HCT116 (cell line): ENCODE data around the gene NSRP1. TPM values are rescaled to one million over a fixed set of nuclear protein-coding genes. Genes with fewer than 3 reads are reported as not detected.

Experiments used
- ATAC-seq: fragments of 200-7000 bp; cut with Tn5 transposase; 2 replicates; pipeline ENCODE4 v1.9.1; 2020; ENCODE audit warnings: mild to moderate bottlenecking, moderate library complexity
- BruUV-seq: library from RNA; stranded (reverse); fragments of 400-500 nt; replicated peaks from 2 replicates; lab custom pipeline; 2021; lab: Mats Ljungman, UMichigan
- CTCF ChIA-PET: fragments of 300-600 bp; sonication (Branson Sonifier 250); formaldehyde crosslinking; loops from one replicate; lab custom pipeline; 2021; ENCODE audit warnings: antibody characterized with exemption; lab: Charles Lee
- POLR2A ChIA-PET: fragments of 300-600, 350-600 bp; sonication (Branson Sonifier 250); formaldehyde crosslinking; loops from one replicate; lab custom pipeline; 2021; ENCODE audit warnings: antibody characterized with exemption; lab: Charles Lee
- RAD21 ChIA-PET, 2 experiments: fragments of 300-600 bp; sonication (Branson Sonifier 250); formaldehyde crosslinking; loops; one replicate each; lab custom pipeline; 2023; ENCODE audit warnings: low total read pairs in 2 of 2; ENCODE audit not compliant: uncharacterized antibody in 2 of 2, unreplicated experiment in 2 of 2, low non-redundant PET in 1 of 2; lab: Charles Lee
- DNase-seq: peaks from one replicate; pipeline ENCODE4 v3.0.0-alpha.2; 2010; ENCODE audit warnings: low read depth, low spot score
- H2AFZ ChIP-seq: fragments of 200-600 bp; shearing (Covaris generic), sonication (generic); 2 replicates; pipeline ENCODE4 v1.6.1; 2017; ENCODE audit warnings: low read depth, mixed run types, mixed read lengths, antibody characterized with exemption, low read length; ENCODE audit not compliant: poor library complexity, severe bottlenecking
- H3K27ac ChIP-seq: 2 replicates; pipeline ENCODE4 v1.5.1; 2012; ENCODE audit warnings: low read depth, low read length
- H3K27me3 ChIP-seq: fragments of 200-600 bp; sonication (generic); 2 replicates; pipeline ENCODE4 v1.6.1; 2016; ENCODE audit warnings: mixed run types, low read length, mixed read lengths; ENCODE audit not compliant: insufficient read depth
- H3K36me3 ChIP-seq, 2 experiments: fragments of 200-500 bp in 1 of 2; fragments of 200-600 bp in 1 of 2; sonication (Bioruptor generic) in 1 of 2; sonication (generic) in 1 of 2; 2 replicates each; pipeline versions ENCODE4 v1.5.1 to v1.6.1; 2014 to 2016; ENCODE audit warnings: low read length in 2 of 2, inconsistent platforms in 1 of 2, mixed read lengths in 1 of 2, mixed run types in 1 of 2; ENCODE audit not compliant: insufficient read depth in 2 of 2, control insufficient read depth in 1 of 2
- H3K4me1 ChIP-seq, 2 experiments: fragments of 200-600 bp in 1 of 2; sonication (generic) in 1 of 2; 2 replicates each; pipeline versions ENCODE4 v1.5.1 to v1.6.1; 2012 to 2017; ENCODE audit warnings: low read length in 2 of 2, inconsistent platforms in 1 of 2, mild to moderate bottlenecking in 1 of 2, mixed read lengths in 1 of 2, mixed run types in 1 of 2, moderate library complexity in 1 of 2; ENCODE audit not compliant: insufficient read depth in 2 of 2, control insufficient read depth in 1 of 2
- H3K4me2 ChIP-seq: fragments of 200-600 bp; sonication (generic); 2 replicates; pipeline ENCODE4 v1.6.1; 2017; ENCODE audit warnings: mixed run types, low read length, mixed read lengths
- H3K4me3 ChIP-seq, 2 experiments: fragments of 200-600 bp in 1 of 2; sonication (generic) in 1 of 2; replicated peaks in 1 of 2; 2 replicates each; pipeline ENCODE4 v1.5.1; 2011 to 2016; ENCODE audit warnings: low read length in 2 of 2, control low read depth in 1 of 2, low read depth in 1 of 2, mild to moderate bottlenecking in 1 of 2, mixed read lengths in 1 of 2, mixed run types in 1 of 2
- H3K79me2 ChIP-seq: fragments of 200-600 bp; sonication (generic); 2 replicates; pipeline ENCODE4 v1.6.1; 2017; ENCODE audit warnings: mild to moderate bottlenecking, mixed run types, low read length, moderate library complexity, mixed read lengths; ENCODE audit not compliant: insufficient read depth
- H3K9ac ChIP-seq: fragments of 200-600 bp; sonication (generic); 2 replicates; pipeline ENCODE4 v1.6.1; 2016; ENCODE audit warnings: low read length, mixed read lengths
- H3K9me2 ChIP-seq: fragments of 200-600 bp; sonication (generic), shearing (Covaris generic); 2 replicates; pipeline ENCODE4 v1.6.1; 2017; ENCODE audit warnings: mixed run types, mild to moderate bottlenecking, moderate library complexity; ENCODE audit not compliant: insufficient read depth
- H3K9me3 ChIP-seq, 2 experiments: fragments of 200-500 bp in 1 of 2; fragments of 200-600 bp in 1 of 2; sonication (Bioruptor generic) in 1 of 2; sonication (generic) in 1 of 2; 2 replicates each; pipeline ENCODE4 v1.6.1; 2014 to 2017; ENCODE audit warnings: low read length in 2 of 2, mixed read lengths in 2 of 2, inconsistent platforms in 1 of 2, low read depth in 1 of 2, mild to moderate bottlenecking in 1 of 2, mixed run types in 1 of 2, moderate library complexity in 1 of 2; ENCODE audit not compliant: control insufficient read depth in 1 of 2, insufficient read depth in 1 of 2
- H4K20me1 ChIP-seq: fragments of 200-600 bp; sonication (generic), shearing (Covaris generic); 2 replicates; pipeline ENCODE4 v1.6.1; 2017; ENCODE audit warnings: mixed run types, mild to moderate bottlenecking, moderate library complexity; ENCODE audit not compliant: insufficient read depth
- CBX3 ChIP-seq: IDR thresholded peaks from 2 replicates; pipeline ENCODE4 v1.6.1; 2012; ENCODE audit warnings: low read depth
- EGR1 ChIP-seq: IDR thresholded peaks from 2 replicates; pipeline ENCODE4 v1.6.1; 2012; ENCODE audit warnings: low read depth
- EZH2phosphoT487 ChIP-seq: fragments of 200-600 bp; IDR thresholded peaks from 2 replicates; pipeline ENCODE4 v1.6.1; 2018; ENCODE audit warnings: antibody characterized with exemption, borderline replicate concordance
- JUND ChIP-seq: IDR thresholded peaks from 2 replicates; pipeline ENCODE4 v1.6.1; 2012
- MAX ChIP-seq: IDR thresholded peaks from 2 replicates; pipeline ENCODE4 v1.6.1; 2012
- POLR2A ChIP-seq: IDR thresholded peaks from 2 replicates; pipeline ENCODE4 v1.7.0; 2011; ENCODE audit warnings: borderline replicate concordance; ENCODE audit not compliant: insufficient read depth, insufficient read length; ENCODE audit errors: extremely low read depth
- SIN3A ChIP-seq: IDR thresholded peaks from 2 replicates; pipeline ENCODE4 v1.6.1; 2012; ENCODE audit warnings: low read depth
- intact Hi-C: fragments of 100-400 bp; cut with micrococcal nuclease; formaldehyde crosslinking; loops from 2 replicates; pipeline ENCODE4 v1.10.0; 2022
- total RNA-seq: library from RNA; stranded (reverse); gene quantifications from one replicate; pipeline ENCODE4 v1.2.1, GENCODE V29; 2021; ENCODE audit not compliant: unreplicated experiment

NSRP1 gene
- total RNA-seq, 1 experiment from 2014 or later: 24.9 TPM

GRCh38 chr17:30095507-30096244 is 20.9 kb upstream of the NSRP1 start (continued):
- TF ChIP-seq MAX (no peak), EZH2phosphoT487 (no peak), CBX3 (no peak), JUND (no peak; the same call in 1 of the 2 replicates), POLR2A (no peak)

DNA sequence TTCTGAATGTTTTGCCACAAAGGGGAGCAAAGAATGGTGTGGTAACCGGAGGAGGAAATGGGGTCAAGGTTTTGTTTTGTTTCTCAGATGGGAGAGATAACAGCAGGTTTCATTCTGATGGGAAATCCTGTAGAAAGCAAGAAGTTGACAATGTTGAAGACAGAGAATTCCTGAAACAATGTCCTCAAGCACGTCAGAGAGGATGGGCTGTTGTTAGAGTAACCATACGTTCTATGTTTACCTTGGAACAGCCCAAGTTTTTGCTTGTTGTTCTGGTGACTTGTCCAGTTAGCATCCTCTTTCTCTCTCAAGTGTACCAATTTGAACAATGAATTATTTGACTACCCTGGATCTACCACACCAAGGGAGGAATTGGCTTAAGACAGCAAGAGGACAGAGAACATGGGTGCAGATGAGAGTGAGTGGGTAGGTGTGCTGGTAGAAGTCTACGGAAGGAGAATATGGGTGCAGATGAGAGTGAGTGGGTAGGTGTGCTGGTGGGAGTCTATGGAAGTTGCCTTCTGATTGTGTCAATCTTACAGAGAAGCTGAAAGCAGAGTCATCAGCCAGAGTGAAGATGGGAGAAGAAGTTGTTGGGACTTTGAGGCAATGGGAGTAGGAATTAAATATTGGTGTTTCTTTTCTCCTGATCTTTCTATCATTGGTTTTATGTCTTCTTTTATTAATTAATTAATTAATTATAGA is 14.8 kb upstream of the NSRP1 start:
- ChIA-PET CTCF (interaction anchor here (4.0 kb wide), 1 partner anchor 9 kb away, joined by 37 read pairs; no protein-coding TSS in a partner anchor), POLR2A (no interaction called here), RAD21 (no interaction called here)
- Histone ChIP-seq H3K4me3 (no peak overlapping the region), H3K9me2 (no peaks in the 10 kb centered on the region), H3K79me2 (no peaks in the 10 kb centered on the region), H3K27me3 (no peaks in the 10 kb centered on the region), H2AFZ (no peak overlapping the region), H3K4me2 (no peak overlapping the region), H3K9ac (no peak overlapping the region), H3K27ac (no peak overlapping the region), H3K36me3 (no peaks in the 10 kb centered on the region), H4K20me1 (no peaks in the 10 kb centered on the region), H3K9me3 (no peaks in the 10 kb centered on the region), H3K4me1 (peaks cover 3 to 7% of the 10 kb centered on the region in 2 experiments; a peak in 2 of 4 replicates)
- intact Hi-C loops: loop anchor here (5.0 to 10.0 kb wide), 2 partner anchors 455 to 613 kb away; no protein-coding TSS in a partner anchor
- no TSS peak for BruUV-seq
- ATAC-seq (no peak), DNase-seq (no peak)
- TF ChIP-seq SIN3A (no peak), EGR1 (no peak)
